NCI-H146 treated with DMSO at 0.1 percent for 48 hours (cell line): Measurements from ENCODE around the gene SPRR2B.
"Not testable (repeated sequence)": the region's sequence is repeated elsewhere in the genome, so short reads cannot be mapped to it uniquely, and the experiment has no call there.

Experiments
- DNase-seq: peaks from one replicate; lab custom pipeline; 2025; ENCODE audit not compliant: unreplicated experiment; lab: John Stamatoyannopoulos, UW

The SPRR2B gene

DNA sequence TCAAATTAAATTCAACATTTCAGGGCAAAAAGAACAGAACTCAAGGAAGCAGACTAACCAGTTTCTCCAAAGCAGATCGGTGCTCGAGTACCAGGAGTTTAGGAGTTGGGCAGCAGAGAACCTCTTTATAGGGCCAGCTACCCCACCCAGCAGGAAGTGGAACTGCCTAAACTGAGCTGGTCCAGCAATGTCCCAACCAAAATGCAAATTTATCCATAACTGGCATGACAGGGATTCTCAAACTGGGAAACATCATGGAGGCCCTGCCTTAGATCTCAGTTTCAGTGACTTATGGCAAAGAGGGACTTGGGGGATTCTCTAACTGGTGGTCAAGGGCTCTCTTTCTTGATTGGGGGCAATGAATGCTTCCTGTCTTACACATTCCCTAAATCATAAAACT lies at the start of gene SPRR2B:
Gene SPRR2B (minus strand): TSS at position 101 of the 400 bp plus-strand sequence. CDS start 772 bp downstream, outside the sequence.
- DNase-seq, result no peak

DNA sequence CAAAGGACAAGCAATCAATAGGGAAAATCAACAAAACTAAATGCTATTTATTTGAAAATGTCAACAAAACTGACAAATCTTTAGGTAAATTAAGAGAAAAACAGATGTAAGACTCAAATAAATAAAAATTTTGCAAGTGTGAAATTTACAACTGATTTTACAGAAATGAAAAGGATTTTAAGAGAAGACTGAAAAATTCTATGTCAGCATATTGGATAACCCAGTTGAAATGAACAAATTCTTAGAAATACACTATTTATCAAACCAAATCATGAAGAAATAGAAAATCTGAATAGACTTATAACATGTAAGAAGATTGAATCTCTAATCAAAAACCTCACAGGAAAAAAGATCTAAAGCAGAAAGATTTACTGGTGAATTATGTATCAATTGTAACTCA lies 49.5 kb upstream of the SPRR2B start:
- DNase-seq, result no peak

DNA sequence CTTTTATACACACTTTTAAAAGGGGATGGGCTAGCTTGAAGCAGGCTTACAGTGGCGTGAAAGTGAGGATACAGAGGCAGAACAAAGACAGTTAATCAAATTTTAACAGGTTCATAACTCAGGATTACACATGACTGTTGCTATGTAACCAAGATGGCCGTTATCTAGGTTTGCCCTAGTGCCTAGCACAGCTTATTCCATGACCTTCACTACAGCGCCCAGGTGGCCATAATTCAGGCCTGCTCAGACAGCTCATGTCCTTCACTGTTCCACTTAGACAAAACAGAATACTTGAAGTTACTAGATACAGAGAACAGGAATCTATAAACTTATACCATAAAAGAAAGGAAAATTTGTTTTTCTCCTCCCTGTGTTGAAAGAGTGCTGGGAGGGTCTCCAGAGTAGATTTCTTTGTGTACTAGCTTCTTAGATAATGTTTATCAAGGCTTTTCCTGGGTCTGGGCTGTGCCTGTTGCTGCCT lies 48.1 kb upstream of the SPRR2B start:
- no peak for DNase-seq

DNA sequence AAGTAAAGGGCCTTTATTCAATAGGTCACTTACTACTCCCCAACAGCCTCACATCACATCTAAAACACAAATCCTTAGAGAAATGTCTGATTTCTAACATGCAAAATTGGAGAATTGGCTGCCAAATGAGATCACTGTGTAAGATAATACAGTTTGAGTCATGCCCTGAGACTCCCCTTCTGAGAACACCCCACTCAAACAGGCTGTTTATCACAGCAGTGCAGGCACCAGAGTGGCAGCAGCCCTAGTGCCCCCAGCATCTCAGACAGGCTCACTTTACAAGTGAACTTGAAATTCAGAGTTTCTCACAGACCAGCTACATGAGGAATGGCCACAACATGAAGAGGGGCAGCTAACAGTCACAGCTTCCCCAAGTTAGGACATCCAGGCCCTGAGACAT lies 43.9 kb upstream of the SPRR2B start:
- DNase-seq, result not testable (repeated sequence)

DNA sequence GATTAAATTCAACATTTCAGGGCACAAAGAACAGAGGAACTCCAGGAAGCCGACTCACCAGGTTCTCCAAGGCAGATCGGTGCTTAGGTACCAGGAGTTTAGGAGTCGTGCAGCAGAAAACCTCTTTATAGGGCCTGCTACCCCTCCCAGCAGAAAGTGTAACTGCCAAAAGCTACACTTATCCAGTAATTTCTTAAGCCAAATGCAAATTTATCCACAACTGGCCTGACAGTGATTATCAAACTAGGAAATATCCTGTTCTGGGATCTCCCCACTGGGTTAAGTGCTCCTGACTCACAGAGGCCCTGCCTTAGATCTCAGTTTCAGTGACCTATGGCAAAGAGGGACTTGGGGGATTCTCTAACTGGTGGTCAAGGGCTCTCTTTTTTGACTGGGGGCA lies 42.0 kb upstream of the SPRR2B start, which contains the start of gene SPRR2F:
Gene SPRR2F (minus strand): TSS at position 101 of the 400 bp plus-strand sequence. CDS start 783 bp downstream, outside the sequence.
- DNase-seq, result no peak

DNA sequence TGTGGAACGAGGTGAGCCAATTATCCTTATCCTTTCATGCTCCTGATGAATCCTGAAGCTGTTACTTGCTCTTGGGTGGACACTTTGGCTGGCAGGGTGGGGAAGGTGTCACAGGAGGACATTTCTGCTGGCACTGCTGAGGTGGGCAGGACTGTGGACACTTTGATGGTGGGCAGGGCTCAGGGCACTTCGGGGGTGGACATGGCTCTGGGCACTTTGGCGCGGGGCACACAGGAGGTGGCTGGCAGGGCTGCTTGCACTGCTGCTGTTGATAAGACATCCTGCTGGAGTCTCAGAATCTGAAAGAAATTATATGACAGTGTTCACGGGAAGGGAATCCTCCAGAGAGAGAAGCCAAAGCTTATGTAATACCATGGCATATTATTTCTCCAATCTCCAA lies 41.0 kb upstream of the SPRR2B start:
- not testable (repeated sequence) for DNase-seq

DNA sequence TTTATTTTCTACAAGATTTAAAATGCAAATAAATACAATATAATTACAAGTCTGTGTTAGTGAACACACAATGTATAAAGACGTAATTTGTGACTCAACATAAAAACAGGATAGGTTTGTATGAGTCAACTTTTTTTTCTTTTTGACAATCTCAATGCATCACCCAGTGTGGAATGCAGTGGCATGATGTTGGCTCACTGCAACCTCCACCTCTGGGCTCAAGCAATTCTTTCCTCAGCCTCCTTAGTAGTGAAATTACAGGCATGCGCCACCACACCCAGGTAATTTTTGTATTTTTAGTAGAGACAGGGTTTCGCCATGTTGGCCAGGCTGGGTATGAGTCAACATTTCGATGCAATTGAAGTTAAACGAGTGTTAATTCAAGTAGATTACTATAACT lies 28.8 kb upstream of the SPRR2B start:
- DNase-seq, result no peak

DNA sequence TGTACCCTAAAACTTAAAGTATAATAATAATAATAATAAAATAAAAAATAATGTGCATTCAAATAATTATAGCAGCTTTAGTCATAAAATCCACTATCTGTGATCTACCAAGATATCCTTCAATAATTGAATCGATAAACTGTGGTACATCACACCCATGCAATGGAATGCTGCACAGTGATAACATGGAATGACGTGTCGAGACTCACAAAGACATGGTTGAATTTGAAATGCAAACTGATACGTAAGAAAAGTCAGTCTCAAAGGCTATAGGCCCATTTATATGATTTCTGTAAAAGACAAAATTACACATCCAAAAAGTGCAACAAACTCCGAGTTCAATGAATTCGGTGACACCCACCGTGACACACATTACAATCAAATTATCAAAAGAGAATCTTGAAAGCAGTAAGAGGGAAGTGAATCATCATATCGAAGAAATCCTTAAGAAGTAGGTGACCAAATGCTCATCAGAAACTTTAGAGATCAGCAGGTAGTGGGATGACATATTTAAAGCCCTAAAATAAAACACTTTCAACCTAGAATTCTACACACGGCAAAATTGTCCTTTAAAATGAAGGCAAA lies 28.1 kb upstream of the SPRR2B start:
- no peak for DNase-seq

DNA sequence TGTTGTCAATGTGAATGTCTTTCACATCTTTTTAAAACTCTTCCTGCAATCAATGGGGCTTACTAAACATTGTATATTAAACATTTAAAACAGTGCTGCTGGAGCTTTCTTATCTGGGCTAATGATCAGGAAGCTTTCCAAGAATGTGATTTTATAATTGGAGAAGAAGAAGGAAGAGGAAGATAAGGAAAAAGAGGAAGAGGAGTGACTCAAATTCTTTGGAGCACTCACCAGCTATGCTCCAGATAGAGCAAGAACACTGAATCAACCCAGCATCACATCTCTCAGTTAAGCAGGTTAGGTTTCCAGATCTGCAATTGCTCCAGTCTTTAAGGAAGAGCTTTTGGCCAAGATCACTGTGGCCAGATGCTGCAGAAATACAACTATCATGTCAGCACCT lies 24.4 kb upstream of the SPRR2B start:
- no peak for DNase-seq

DNA sequence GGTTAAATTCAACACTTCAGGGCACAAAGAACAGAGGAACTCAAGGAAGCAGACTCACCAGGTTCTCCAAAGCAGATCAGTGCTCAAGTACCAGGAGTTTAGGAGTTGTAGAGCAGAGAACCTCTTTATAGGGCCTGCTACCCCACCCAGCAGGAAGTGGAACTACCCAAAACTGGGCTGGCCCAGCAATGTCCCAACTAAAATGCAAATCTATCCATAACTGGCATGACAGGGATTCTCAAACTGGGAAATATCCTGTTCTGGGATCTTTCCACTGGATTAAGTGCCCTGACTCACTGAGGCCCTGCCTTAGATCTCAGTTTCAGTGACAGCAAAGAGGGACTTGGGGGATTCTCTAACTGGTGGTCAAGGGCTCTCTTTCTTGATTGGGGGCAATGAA lies 23.0 kb upstream of the SPRR2B start, which contains the start of gene SPRR2E:
Gene SPRR2E (minus strand): TSS at position 101 of the 400 bp plus-strand sequence. CDS start 775 bp downstream, outside the sequence.
- DNase-seq, result no peak

DNA sequence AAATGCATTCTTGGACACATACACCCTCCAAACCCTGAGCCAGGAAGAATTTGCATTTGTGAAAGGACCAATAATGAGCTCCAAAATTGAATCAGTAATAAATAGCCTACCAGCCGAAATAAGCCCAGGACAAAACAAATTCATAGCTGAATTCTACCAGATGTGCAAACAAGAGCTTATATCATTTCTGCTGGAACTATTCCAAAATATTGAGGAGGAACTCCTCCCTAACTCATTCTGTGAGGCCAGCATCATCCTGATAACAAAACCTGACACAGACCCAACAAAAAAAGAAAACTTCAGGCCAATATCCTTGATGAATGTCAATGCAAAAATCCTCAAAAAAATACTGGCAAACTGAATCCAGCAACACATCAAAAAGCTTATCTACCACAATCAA lies 16.2 kb upstream of the SPRR2B start:
- no peak for DNase-seq

DNA sequence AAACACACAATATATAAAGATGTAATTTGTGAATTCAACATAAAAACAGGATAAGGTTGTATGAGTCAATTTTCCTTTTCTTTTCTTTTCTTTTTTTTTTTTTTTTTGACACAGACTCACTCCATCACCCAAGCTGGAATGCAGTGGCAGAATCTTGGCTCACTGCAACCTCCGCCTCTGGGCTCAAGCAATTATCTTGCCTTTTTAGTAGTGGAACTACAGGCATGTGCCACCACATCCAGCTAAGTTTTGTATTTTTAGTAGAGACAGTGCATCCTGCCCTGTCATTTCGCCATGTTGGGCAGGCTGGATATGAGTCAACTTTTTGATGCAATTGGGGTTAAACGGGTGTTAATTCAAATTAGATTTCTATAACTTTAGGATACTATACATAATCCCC lies 10.3 kb upstream of the SPRR2B start:
- DNase-seq, result no peak

DNA sequence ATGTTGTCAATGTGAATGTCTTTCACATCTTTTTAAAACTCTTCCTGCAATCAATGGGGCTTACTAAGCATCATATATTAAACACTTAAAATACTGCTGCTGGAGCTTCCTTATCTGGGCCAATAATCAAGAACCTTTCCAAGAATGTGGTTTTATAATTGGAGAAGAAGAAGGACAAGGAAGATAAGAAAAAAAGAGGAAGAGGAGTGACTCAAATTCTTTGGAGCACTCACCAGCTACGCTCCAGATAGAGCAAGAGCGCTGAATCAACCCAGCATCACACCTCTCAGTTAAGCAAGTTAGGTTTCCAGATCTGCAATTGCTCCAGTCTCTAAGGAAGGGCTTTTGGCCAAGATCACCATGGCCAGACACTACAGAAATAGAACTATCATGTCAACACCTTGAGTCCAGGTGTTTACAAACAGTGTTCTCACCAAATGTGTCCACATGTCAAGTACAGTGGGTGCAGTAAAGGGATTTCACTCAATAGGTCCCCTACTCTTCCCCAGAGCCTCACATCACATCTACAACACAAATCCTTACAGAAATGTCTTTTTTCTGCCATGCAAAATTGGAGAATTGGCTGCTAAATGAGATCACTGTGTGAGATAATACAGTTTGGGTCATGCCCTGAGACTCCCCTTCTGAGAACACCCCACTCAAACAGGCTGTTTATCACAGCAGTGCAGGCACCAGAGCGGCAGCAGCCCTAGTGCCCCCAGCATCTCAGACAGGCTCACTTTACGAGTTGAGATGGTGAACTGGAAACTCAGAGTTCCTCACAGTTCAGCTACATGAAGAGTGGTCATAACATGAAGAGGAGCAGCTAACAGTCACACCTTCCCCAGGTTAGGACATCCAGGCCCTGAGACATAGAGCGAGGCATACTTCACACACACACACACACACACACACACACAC lies 1.7 kb upstream of the SPRR2B start:
- DNase-seq, result no peak

DNA sequence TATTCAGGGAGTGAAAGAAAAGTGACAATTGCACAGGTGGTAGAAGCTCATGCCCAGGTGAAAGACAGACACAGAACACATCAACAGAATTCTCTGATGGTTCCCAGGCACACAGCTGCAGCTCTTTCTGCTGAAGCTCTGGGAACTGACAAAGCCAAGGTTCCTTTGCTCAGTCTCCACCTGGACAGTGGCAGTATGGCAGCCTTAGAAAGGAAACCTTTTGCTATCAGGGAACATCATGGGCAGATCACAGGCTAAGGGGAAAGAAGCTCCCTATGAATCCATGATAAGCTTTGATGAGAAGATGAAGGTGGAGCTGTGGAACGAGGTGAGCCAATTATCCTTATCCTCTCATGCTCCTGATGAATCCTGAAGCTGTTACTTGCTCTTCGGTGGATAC lies 1.2 kb downstream of the SPRR2B start:
- no peak for DNase-seq

DNA sequence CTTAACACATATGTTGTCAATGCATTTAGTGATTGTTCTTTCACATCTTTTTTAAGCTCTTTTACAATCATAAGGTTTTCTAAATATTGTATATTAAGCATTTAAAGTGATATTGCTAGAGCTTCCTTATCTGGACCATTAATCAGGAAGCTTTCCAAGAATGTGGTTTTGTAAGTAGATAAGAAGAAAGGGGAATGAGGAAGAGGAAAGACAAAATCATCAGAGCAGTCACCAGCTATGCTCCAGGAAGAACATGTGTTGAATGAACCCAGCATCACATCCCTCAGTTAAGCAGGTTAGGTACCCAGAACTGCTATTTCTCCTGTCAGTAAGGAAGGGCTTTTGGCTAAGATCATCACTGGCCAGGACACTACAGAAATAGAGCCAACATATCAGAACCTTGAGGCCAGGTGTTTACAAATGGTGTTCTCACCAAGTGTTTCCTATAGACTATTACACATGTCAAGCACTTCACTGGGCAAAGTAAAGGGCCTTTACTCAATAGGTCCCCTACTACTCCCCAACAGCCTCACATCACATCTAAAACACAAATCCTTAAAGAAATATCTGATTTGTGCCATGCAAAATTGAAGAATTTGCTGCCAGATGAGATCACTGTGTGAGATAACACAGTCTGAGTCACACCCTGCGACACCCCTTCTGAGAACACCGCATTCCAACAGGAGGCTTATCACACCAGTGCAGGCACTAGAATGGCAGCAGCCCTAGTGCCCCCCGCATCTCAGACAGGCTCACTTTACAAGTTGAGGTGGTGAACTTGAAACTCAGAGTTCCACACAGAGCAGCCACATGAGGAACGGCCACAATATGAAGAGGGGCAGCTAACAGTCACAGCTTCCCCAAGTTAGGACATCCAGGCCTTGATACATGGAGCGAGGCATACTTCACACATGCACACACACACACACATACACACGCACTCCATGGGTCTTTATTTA lies 12.3 kb downstream of the SPRR2B start:
- no peak for DNase-seq

DNA sequence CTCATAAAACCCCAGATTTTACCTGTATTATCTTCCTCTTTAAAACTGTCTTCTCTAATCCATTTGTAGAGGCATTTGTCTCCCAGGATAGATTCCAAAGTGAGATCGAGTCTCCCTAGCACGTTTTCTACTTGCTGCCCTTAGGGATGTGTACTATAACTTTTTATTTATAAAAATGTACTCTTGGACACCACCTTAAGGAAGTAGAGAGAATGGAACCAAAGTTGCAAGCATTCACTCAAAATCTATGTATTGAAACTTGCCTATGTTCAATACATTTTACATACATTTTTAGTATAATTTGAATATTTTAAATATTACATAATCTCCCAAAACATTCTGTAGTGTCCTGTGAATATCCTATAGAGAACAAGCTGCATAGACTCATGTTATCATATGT lies 13.3 kb downstream of the SPRR2B start:
- no peak for DNase-seq

DNA sequence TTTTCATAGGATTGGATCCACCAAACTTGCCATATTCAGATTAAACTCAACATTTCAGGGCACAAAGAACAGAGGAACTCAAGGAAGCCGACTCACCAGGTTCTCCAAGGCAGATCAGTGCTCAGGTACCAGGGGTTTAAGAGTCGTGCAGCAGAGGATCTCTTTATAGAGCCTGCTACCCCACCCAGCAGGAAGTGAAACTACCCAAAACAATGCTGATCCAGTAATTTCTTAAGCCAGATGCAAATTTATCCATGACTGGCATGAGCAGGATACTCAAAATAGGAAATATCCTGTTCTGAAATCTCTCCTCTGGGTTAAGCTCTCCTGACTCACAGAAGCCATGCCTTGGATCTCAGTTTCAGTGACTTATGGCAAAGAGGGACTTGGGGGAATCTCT lies 14.0 kb downstream of the SPRR2B start, which contains the start of gene SPRR2A:
Gene SPRR2A (minus strand): TSS at position 138 of the 400 bp plus-strand sequence. CDS start 777 bp downstream, outside the sequence.
- no peak for DNase-seq

DNA sequence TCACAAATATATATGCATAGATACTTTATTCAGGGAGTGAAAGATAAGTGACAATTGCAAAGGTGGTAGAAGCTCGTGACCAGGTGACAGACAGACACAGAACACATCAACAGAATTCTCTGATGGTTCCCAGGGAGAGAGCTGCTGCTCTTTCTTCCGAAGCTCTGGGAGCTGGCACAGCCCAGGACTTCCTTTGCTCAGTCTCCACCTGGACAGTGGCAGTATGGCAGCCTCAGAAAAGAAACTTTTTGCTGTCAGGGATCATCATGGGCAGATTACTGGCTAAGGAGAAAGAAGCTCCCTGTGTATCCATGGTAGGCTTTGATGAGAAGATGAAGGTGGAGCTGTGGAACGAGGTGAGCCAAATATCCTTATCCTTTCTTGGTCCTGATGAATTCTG lies 15.3 kb downstream of the SPRR2B start:
- DNase-seq, result not testable (repeated sequence)

DNA sequence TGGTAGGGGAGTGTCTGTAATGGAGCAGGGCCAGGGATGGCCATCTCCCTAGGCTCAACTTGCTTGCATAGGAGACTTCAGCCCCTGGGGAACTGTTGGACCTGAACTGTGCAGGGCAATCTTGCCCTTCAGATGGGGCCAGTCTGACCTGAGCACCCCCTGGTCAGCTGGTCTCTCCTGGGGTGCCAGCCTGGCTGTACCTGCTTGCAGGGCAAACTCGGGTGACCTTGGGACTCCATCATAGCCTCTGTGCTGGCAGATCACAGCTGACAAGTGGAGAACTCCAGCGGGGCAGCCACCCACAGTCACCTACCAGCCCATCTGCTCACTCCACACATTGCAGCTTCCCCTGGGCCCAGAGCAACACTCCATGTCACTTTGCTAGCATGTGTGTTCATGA lies 22.2 kb downstream of the SPRR2B start:
- no peak for DNase-seq

DNA sequence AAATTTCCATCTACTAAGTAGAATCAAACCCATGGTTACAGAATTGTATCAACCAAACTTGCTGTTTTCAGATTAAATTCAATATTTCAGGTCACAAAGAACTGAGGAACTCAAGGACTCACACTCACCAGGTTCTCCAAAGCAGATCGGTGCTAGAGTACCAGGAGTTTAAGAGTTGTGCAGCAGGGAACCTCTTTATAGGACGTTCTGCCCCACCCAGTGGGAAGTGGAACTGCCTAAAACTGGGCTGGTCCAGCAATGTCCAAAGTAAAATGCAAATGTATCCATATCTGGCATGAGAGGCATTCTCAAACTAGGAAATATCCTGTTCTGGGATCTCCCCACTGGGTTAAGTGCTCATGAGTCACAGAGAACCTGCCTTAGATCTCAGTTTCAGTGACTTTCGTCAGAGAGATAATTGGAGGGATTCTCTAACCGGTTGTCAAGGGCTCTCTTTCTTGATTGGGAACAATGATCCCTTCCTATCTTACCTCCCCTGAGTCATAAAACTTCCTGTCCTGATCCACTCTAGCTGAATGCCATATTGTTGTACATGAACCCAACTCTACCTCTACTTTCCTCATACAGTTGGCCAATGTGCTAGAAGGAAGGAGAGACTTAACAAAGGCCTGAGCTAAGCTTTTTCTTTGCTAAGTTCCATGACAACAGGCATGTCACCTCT lies 30.3 kb downstream of the SPRR2B start, which contains the start of gene SPRR2D:
Gene SPRR2D (minus strand): TSS at position 171 of the 682 bp plus-strand sequence. CDS start 774 bp downstream, outside the sequence.
- DNase-seq, result no peak
